ENCODE results near the gene MACROD2.

The MACROD2 gene

GRCh38 chr20:14845199-14846160, 850.2 kb downstream of the MACROD2 start:
- no peak for TF ChIP-seq CTCF (IDR thresholded peaks at IDR 0.05; ENCODE audit: extremely low read depth, missing control alignments)
- no peak for DNase-seq (ENCODE audit: low spot score)

- no peak for DNase-seq (ENCODE audit: low spot score)
- TF ChIP-seq CTCF (IDR thresholded peaks at IDR 0.05; ENCODE audit: extremely low read depth, missing control alignments), result no peak
These were observed 853.5 kb downstream of the MACROD2 start for GRCh38 chr20:14848806-14849205.

DNA sequence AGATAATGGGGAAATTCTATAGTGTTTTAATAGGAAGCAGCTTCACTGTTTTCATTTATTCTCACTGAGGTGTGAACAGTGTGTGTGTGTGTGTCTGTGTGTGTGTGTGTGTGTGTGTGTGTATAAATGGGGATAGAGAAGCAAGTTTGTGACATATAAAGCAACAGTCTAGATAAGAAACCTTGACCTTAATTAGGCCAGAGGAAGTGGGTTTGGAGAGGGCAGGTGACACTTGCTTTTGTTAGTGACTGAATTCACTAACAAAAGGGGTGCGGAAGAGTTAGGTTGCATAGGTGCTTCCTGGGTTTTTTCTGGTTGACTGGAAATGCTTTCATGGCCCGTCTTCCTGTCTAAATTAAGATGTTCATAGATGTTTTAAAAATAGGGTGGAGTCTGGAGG, 857.8 kb downstream of the MACROD2 start:
- TF ChIP-seq CTCF (IDR thresholded peaks at IDR 0.05; ENCODE audit: extremely low read depth, missing control alignments), result no peak
- DNase-seq (ENCODE audit: low spot score), result no peak

DNA sequence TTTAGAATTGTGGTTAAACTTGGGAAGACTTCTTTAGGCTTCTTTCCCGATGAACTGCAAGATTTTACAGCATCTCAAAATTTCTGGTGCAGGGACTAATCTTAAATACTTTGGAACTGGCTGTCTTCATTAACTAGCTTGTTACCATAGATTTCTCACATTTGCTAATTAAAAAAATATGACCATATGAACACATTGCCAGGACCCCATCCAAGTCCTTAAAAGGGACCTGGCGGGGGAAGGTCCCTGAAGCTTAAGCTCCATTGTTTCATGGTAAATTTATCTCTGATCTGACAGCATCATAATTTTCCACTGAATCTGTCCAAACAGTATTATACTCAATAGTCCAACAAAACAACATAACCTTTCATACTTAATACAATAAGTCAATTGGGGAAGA, 859.9 kb downstream of the MACROD2 start:
- no peak for TF ChIP-seq CTCF (IDR thresholded peaks at IDR 0.05; ENCODE audit: extremely low read depth, missing control alignments)

DNA sequence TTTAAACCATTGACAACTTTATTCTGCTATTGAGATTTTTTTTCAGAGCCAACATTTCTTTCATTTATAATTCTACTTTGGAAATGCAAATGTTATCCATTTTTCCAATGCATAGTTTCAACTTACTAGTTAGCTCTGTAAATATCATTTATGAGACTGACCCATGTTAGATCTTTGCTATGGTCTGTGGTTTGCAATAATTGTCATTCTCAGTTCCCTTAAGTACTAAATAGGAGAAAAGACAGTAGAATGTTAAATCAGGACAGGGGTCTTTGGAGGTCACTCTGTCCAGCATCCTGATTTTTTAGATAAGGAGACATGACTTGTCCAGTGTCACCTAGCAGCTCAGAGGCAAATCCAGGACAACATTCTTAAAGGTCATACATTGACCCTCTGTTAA, 864.3 kb downstream of the MACROD2 start:
- no peak for TF ChIP-seq CTCF (IDR thresholded peaks at IDR 0.05; ENCODE audit: extremely low read depth, missing control alignments)

More for the DNA sequence above, 859.9 kb downstream of the MACROD2 start:
- no peak for DNase-seq (ENCODE audit: low spot score)

GRCh38 chr20:14860410-14860814, 865.1 kb downstream of the MACROD2 start:
- no peak for TF ChIP-seq CTCF (IDR thresholded peaks at IDR 0.05; ENCODE audit: extremely low read depth, missing control alignments)
- no peak for DNase-seq (ENCODE audit: low spot score)

More for the DNA sequence above, 864.3 kb downstream of the MACROD2 start:
- no peak for DNase-seq (ENCODE audit: low spot score)

DNA sequence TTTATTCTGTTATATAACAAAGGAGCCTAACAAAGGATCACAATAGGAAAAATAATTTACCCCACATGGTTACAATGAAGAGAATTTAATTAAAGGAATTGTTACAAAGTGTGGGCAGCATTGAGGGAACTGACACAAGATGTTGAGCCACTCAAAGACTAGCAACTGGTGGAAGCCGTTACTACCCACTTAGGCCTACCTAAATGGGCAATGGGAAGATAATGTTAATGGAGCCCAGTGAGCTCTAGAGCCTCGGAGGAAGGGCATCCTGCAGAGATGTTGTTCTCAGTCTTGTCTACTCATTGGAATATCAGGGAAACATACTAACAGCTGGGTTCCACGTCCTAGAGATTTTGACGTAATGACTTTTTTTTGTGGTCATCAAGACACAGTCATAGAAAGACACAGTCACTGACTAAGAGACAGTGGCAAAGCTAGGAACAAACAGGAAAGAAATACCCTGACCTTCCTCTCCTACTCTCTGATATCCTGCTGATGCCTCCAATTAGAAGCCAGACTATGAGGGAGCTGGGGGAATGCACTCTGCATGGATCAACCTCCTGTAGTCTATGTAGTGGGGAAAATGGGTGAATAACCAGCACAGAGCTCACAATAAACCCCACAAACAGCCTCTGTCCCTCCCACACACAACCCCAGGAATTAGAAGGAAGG, 865.8 kb downstream of the MACROD2 start:
- no peak for DNase-seq (ENCODE audit: low spot score)
- no peak for TF ChIP-seq CTCF (IDR thresholded peaks at IDR 0.05; ENCODE audit: extremely low read depth, missing control alignments)
